Endodermal cell (in vitro differentiated cells): ENCODE measurements around the gene MAP2K7. TPM values are rescaled to one million over a fixed set of nuclear protein-coding genes. Genes with fewer than 3 reads are reported as not detected.

ENCODE experiments used
- DNase-seq: peaks from one replicate; pipeline ENCODE4 v3.0.0-alpha.2; 2017
- H3K27ac ChIP-seq: 2 replicates; pipeline ENCODE4 v1.5.1; 2013; ENCODE audit warnings: mild to moderate bottlenecking, low read depth, low read length, moderate library complexity
- H3K27me3 ChIP-seq: 2 replicates; pipeline ENCODE4 v1.6.1; 2013; ENCODE audit warnings: mild to moderate bottlenecking, low read length, moderate library complexity; ENCODE audit not compliant: insufficient read depth, control insufficient read depth, poor library complexity, severe bottlenecking
- H3K36me3 ChIP-seq: 2 replicates; pipeline ENCODE4 v1.7.0; 2013; ENCODE audit warnings: mild to moderate bottlenecking, low read length, moderate library complexity; ENCODE audit not compliant: control insufficient read depth, insufficient read depth
- H3K4me1 ChIP-seq: one replicate; pipeline ENCODE4 v1.7.0; 2013; ENCODE audit warnings: low read length; ENCODE audit not compliant: control insufficient read depth, insufficient read depth
- H3K4me3 ChIP-seq: 2 replicates; pipeline ENCODE4 v1.5.1; 2013; ENCODE audit warnings: mild to moderate bottlenecking, low read length, moderate library complexity
- H3K9ac ChIP-seq: 2 replicates; pipeline ENCODE4 v1.6.1; 2013; ENCODE audit warnings: mild to moderate bottlenecking, low read length, moderate library complexity; ENCODE audit not compliant: poor library complexity, severe bottlenecking; ENCODE audit errors: extremely low read depth
- H3K9me3 ChIP-seq: 2 replicates; pipeline ENCODE4 v1.6.1; 2013; ENCODE audit warnings: mild to moderate bottlenecking, low read length, moderate library complexity; ENCODE audit not compliant: control insufficient read depth
- H3K27ac Mint-ChIP-seq: 2 replicates; pipeline ENCODE4 v1.8.0; 2020; ENCODE audit warnings: mixed read lengths
- H3K27me3 Mint-ChIP-seq: 2 replicates; pipeline ENCODE4 v1.8.0; 2021; ENCODE audit warnings: mild to moderate bottlenecking, mixed read lengths; ENCODE audit not compliant: insufficient read depth
- H3K36me3 Mint-ChIP-seq: 2 replicates; pipeline ENCODE4 v1.8.0; 2020; ENCODE audit warnings: low read depth, mixed read lengths
- H3K4me1 Mint-ChIP-seq: 2 replicates; pipeline ENCODE4 v1.8.0; 2020; ENCODE audit warnings: mixed read lengths
- H3K4me3 Mint-ChIP-seq: 2 replicates; pipeline ENCODE4 v1.8.0; 2020; ENCODE audit warnings: mild to moderate bottlenecking, moderate library complexity, mixed read lengths
- H3K9me3 Mint-ChIP-seq: 2 replicates; pipeline ENCODE4 v1.8.0; 2020; ENCODE audit warnings: mild to moderate bottlenecking, mixed read lengths
- CTCF ChIP-seq: fragments of 200-600 bp; sonication (generic); conservative IDR thresholded peaks from 2 replicates; pipeline ENCODE4 v1.5.0; 2021; ENCODE audit warnings: antibody characterized with exemption, mild to moderate bottlenecking
- WGBS, 2 experiments: methylation state at CpG; one replicate each; pipeline versions ENCODE4 v1.1.5 to v1.1.7; 2013; ENCODE audit warnings: missing lambda C conversion rate in 2 of 2, mixed read lengths in 1 of 2; ENCODE audit not compliant: insufficient coverage in 1 of 2, insufficient read length in 1 of 2; 5-methylcytosine and 5-hydroxymethylcytosine counted together
- total RNA-seq, 2 donors: library from RNA; stranded (reverse); fragmentation: NEBNext Ultra II Directional in 1 of 2; extraction: Animal tissue kit (Norgen Biotek cat#: 25700) in 1 of 2; gene quantifications; 2 replicates in 1 of 2; 3 replicates in 1 of 2; pipeline ENCODE4 v1.2.1, GENCODE V29; 2021

MAP2K7 gene
- total RNA-seq, 2 donors from 2014 or later: 33.4 to 40.0 TPM

- Mint-ChIP-seq H3K27ac (no peak overlapping the region), H3K4me3 (no peak overlapping the region), H3K27me3 (peaks cover 78% of the 10 kb centered on the region), H3K4me1 (no peaks in the 10 kb centered on the region), H3K9me3 (no peaks in the 10 kb centered on the region), H3K36me3 (no peaks in the 10 kb centered on the region)
- no peak for DNase-seq
- Histone ChIP-seq H3K27me3 (peaks cover 60% of the 10 kb centered on the region), H3K9me3 (no peaks in the 10 kb centered on the region), H3K27ac (no peak overlapping the region), H3K4me1 (peaks cover 4% of the 10 kb centered on the region), H3K36me3 (no peaks in the 10 kb centered on the region), H3K9ac (no peak overlapping the region), H3K4me3 (no peak overlapping the region)
- TF ChIP-seq CTCF: no peak
- WGBS, 2 experiments: 90 to 93% methylated on average over 8 to 22 of the region's 22 CpGs
These were observed 43.6 kb upstream of the MAP2K7 start for GRCh38 chr19:7859831-7860713.

- TF ChIP-seq CTCF: no peak
- no peaks in the 10 kb centered on the region for H3K9me3 ChIP-seq
- WGBS, 2 experiments: 83 to 87% methylated on average over 8 to 14 of the region's 14 CpGs
- no peaks in the 10 kb centered on the region for H3K36me3 Mint-ChIP-seq
- peaks cover 69% of the 10 kb centered on the region for H3K27me3 ChIP-seq
- H3K4me1 Mint-ChIP-seq: no peaks in the 10 kb centered on the region
- H3K9me3 Mint-ChIP-seq: no peaks in the 10 kb centered on the region
- no peak overlapping the region for H3K27ac ChIP-seq
- no peak overlapping the region for H3K4me3 ChIP-seq
- no peak for DNase-seq
- no peaks in the 10 kb centered on the region for H3K36me3 ChIP-seq
- H3K27me3 Mint-ChIP-seq: peaks cover 78% of the 10 kb centered on the region
- H3K4me3 Mint-ChIP-seq: no peak overlapping the region
- H3K9ac ChIP-seq: no peak overlapping the region
- H3K4me1 ChIP-seq: peaks cover 4% of the 10 kb centered on the region
- H3K27ac Mint-ChIP-seq: no peak overlapping the region
These were observed 42.7 kb upstream of the MAP2K7 start for GRCh38 chr19:7860714-7861618.

GRCh38 chr19:7861619-7862412, 41.9 kb upstream of the MAP2K7 start:
- peaks cover 72% of the 10 kb centered on the region for H3K27me3 ChIP-seq
- no peak overlapping the region for H3K27ac Mint-ChIP-seq
- H3K4me3 Mint-ChIP-seq: peak overlapping the region; percentile 49
- no peaks in the 10 kb centered on the region for H3K4me1 Mint-ChIP-seq
- no peaks in the 10 kb centered on the region for H3K9me3 ChIP-seq
- peaks cover 4% of the 10 kb centered on the region for H3K4me1 ChIP-seq
- 47 to 75% methylated on average over 17 to 63 of the region's 63 CpGs for WGBS, 2 experiments
- no peak overlapping the region for H3K27ac ChIP-seq
- no peaks in the 10 kb centered on the region for H3K36me3 Mint-ChIP-seq
- H3K36me3 ChIP-seq: no peaks in the 10 kb centered on the region
- H3K9ac ChIP-seq: no peak overlapping the region
- peak overlapping the region; percentile 58 for H3K4me3 ChIP-seq
- no peaks in the 10 kb centered on the region for H3K9me3 Mint-ChIP-seq
- peaks cover 80% of the 10 kb centered on the region for H3K27me3 Mint-ChIP-seq
- DNase-seq: peak; percentile 88
- peak; percentile 78 for TF ChIP-seq CTCF
